Psoas muscle (tissue), 8 donors: ENCODE measurements around the gene PHF12. TPM values are rescaled to one million over a fixed set of nuclear protein-coding genes. Genes with fewer than 3 reads are reported as not detected.

Source experiments
- ATAC-seq, 4 donors: fragments of 200-7000 bp; cut with Tn5 transposase; one replicate each; pipeline ENCODE4 v1.9.1; 2020; ENCODE audit warnings: moderate library complexity in 3 of 4, mild to moderate bottlenecking in 2 of 4
- DNase-seq, 2 donors: peaks; one replicate each; pipeline ENCODE4 v3.0.0-alpha.2; 2020
- H3K27ac ChIP-seq: fragments of 200-600 bp; one replicate; pipeline ENCODE4 v1.8.0; 2022
- H3K27me3 ChIP-seq, 3 donors: fragments of 200-600 bp in 1 of 3; one replicate each; pipeline versions ENCODE4 v1.6.1 to v1.8.0; 2013 to 2022; ENCODE audit warnings: low read length in 2 of 3, mild to moderate bottlenecking in 2 of 3, moderate library complexity in 1 of 3; ENCODE audit not compliant: insufficient read depth in 3 of 3
- H3K36me3 ChIP-seq, 2 donors: fragments of 200-600 bp in 1 of 2; one replicate each; pipeline versions ENCODE4 v1.6.1 to v1.8.0; 2013 to 2022; ENCODE audit warnings: low read depth in 1 of 2, mild to moderate bottlenecking in 1 of 2, moderate library complexity in 1 of 2; ENCODE audit not compliant: insufficient read depth in 1 of 2
- H3K4me1 ChIP-seq: fragments of 200-600 bp; one replicate; pipeline ENCODE4 v1.8.0; 2022
- H3K4me3 ChIP-seq: fragments of 200-600 bp; one replicate; pipeline ENCODE4 v1.8.0; 2022; ENCODE audit warnings: mild to moderate bottlenecking
- H3K9me3 ChIP-seq: fragments of 200-600 bp; one replicate; pipeline ENCODE4 v1.8.0; 2022
- CTCF ChIP-seq: fragments of 200-600 bp; IDR thresholded peaks from one replicate; pipeline ENCODE4 v1.8.0; 2022; ENCODE audit warnings: antibody characterized with exemption
- WGBS, 3 donors: extraction: QIAGEN DNeasy Blood & Tissue Kit; methylation state at CpG; one replicate each; pipeline versions ENCODE4 v1.1.6 to v1.1.7; 2013; 5-methylcytosine and 5-hydroxymethylcytosine counted together
- intact Hi-C, 2 donors: fragments of 100-400 bp; cut with DNase I; formaldehyde crosslinking; loops; one replicate each; pipeline versions ENCODE4 v1.11.0 to v1.14.2; 2022
- polyA plus RNA-seq, 3 donors: library from polyadenylated mRNA; stranded (reverse); fragments of 200-250 nt; gene quantifications; one replicate each; pipeline ENCODE4 v1.2.3, GENCODE V29; 2013
- total RNA-seq, 4 donors: library from RNA; stranded (reverse); fragmentation: NEBNext Ultra II Directional in 2 of 4; extraction: Animal tissue kit (Norgen Biotek cat#: 25700) in 2 of 4; gene quantifications; one replicate each; pipeline versions ENCODE4 v1.2.1 to v1.2.4, GENCODE V29; 2021 to 2023
- donor health status: healthy with polysubstance abuse.
- donor health status: DM: no; HTN: no; CAD: no; lungs with moderate emphysema.
- donor health status: Bipolar disorder and iron deficiency.
- donor health status: healthy.
- donor health status: DM: yes; HTN: yes; CAD: no.
- donor health status: DM: no; HTN: no; CAD: no.
- donor health status: DM: no; HTN: no; CAD: no.
- donor health status: DM: yes; HTN: yes; CAD: no.

PHF12 gene
- total and polyA plus RNA-seq, 7 donors: 7.3 to 28.6 (median 22.3) TPM

GRCh38 chr17:28957992-28958355, 6.7 kb upstream of the PHF12 start:
- WGBS, 3 donors: 91 to 100% (median 92%) methylated on average over 5 to 7 of the region's 7 CpGs
- intact Hi-C loops: no loop called here
- Histone ChIP-seq H3K27ac (no peak overlapping the region), H3K4me1 (peaks cover 4% of the 10 kb centered on the region), H3K27me3 (no peaks in the 10 kb centered on the region), H3K36me3 (no peaks in the 10 kb centered on the region), H3K4me3 (no peak overlapping the region), H3K9me3 (no peaks in the 10 kb centered on the region)
- no peak for DNase-seq
- TF ChIP-seq CTCF: no peak
- ATAC-seq: no peak

GRCh38 chr17:28957277-28957991, 6.1 kb upstream of the PHF12 start:
- DNase-seq (no peak), ATAC-seq (no peak)
- 88 to 92% (median 90%) methylated on average over 13 of the region's 13 CpGs for WGBS, 3 donors
- Histone ChIP-seq H3K4me1 (peaks cover 9% of the 10 kb centered on the region), H3K4me3 (no peak overlapping the region), H3K9me3 (no peaks in the 10 kb centered on the region), H3K27ac (no peak overlapping the region), H3K36me3 (no peaks in the 10 kb centered on the region), H3K27me3 (no peaks in the 10 kb centered on the region)
- intact Hi-C loops: no loop called here
- no peak for TF ChIP-seq CTCF

GRCh38 chr17:28956861-28957260, 5.5 kb upstream of the PHF12 start:
- Histone ChIP-seq H3K9me3 (no peaks in the 10 kb centered on the region), H3K4me3 (no peak overlapping the region), H3K27ac (no peak overlapping the region), H3K4me1 (peaks cover 9% of the 10 kb centered on the region), H3K36me3 (no peaks in the 10 kb centered on the region), H3K27me3 (no peaks in the 10 kb centered on the region)
- intact Hi-C loops: no loop called here
- TF ChIP-seq CTCF: no peak
- no peak for DNase-seq
- no peak for ATAC-seq
- WGBS, 3 donors: 89 to 93% (median 93%) methylated on average over 3 of the region's 3 CpGs

- intact Hi-C loops: no loop called here
- ATAC-seq (no peak), DNase-seq (no peak)
- H3K27ac ChIP-seq: no peak overlapping the region
- H3K4me3 ChIP-seq: no peak overlapping the region
- H3K9me3 ChIP-seq: no peaks in the 10 kb centered on the region
- H3K4me1 ChIP-seq: peaks cover 9% of the 10 kb centered on the region
- no peak for TF ChIP-seq CTCF
- WGBS, 3 donors: 73 to 81% (median 79%) methylated on average over 7 of the region's 7 CpGs
- H3K27me3 ChIP-seq: no peaks in the 10 kb centered on the region
- no peaks in the 10 kb centered on the region for H3K36me3 ChIP-seq
Observed at GRCh38 chr17:28956112-28956511, 4.8 kb upstream of the PHF12 start.

- intact Hi-C loops: no loop called here
- H3K4me3 ChIP-seq: no peak overlapping the region
- TF ChIP-seq CTCF: no peak
- no peak overlapping the region for H3K27ac ChIP-seq
- no peaks in the 10 kb centered on the region for H3K9me3 ChIP-seq
- no peaks in the 10 kb centered on the region for H3K27me3 ChIP-seq
- H3K36me3 ChIP-seq: no peaks in the 10 kb centered on the region
- WGBS, 3 donors: 87 to 95% (median 92%) methylated on average over 5 of the region's 5 CpGs
- DNase-seq: no peak
- no peak for ATAC-seq
- peaks cover 9% of the 10 kb centered on the region for H3K4me1 ChIP-seq
Observed at GRCh38 chr17:28955408-28955807, 4.1 kb upstream of the PHF12 start.
